SH-SY5Y (cell line): Measurements from ENCODE around the gene LCN10.

Experiments
- GATA2 ChIP-seq: IDR thresholded peaks from 2 replicates; pipeline ENCODE4 v1.6.1; 2011; ENCODE audit warnings: mild to moderate bottlenecking, low read depth, low read length
- GATA3 ChIP-seq: IDR thresholded peaks from 2 replicates; pipeline ENCODE4 v1.6.1; 2011; ENCODE audit warnings: low read depth, mild to moderate bottlenecking, low read length, moderate library complexity

- TF ChIP-seq GATA2: no peak
- TF ChIP-seq GATA3: no peak
These were observed 12.8 kb downstream of the LCN10 start for GRCh38 chr9:136729926-136730325.
